GM12878 (cell line): ENCODE measurements around the gene MRPL28. TPM values are rescaled to one million over a fixed set of nuclear protein-coding genes. Genes with fewer than 3 reads are reported as not detected.

Source experiments
- ATAC-seq: fragments of 200-7000 bp; cut with Tn5 transposase; 3 replicates; pipeline ENCODE4 v1.9.1; 2020; ENCODE audit warnings: mild to moderate bottlenecking, moderate library complexity
- BruUV-seq: library from RNA; stranded (reverse); fragments of 400-500 nt; replicated peaks from 2 replicates; lab custom pipeline; 2021; lab: Mats Ljungman, UMichigan
- CTCF ChIA-PET: fragments of 300-600 bp; sonication (Branson Sonifier 250); formaldehyde crosslinking; extraction: SDS; loops from one replicate; lab custom pipeline; 2021; ENCODE audit warnings: inconsistent platforms; lab: Yijun Ruan, JAX
- POLR2A ChIA-PET: fragments of 350-600 bp; formaldehyde crosslinking; extraction: SDS; loops from one replicate; lab custom pipeline; 2021; ENCODE audit warnings: inconsistent platforms; lab: Charles Lee
- RAD21 ChIA-PET: fragments of 300-600 bp; sonication (Branson Sonifier 250); formaldehyde crosslinking; loops from one replicate; lab custom pipeline; 2023; ENCODE audit warnings: antibody characterized with exemption; ENCODE audit not compliant: unreplicated experiment; lab: Charles Lee
- SMC1A ChIA-PET: fragments of 300-600 bp; sonication (Branson Sonifier 250); formaldehyde crosslinking; loops from one replicate; lab custom pipeline; 2023; ENCODE audit not compliant: unreplicated experiment, uncharacterized antibody; lab: Charles Lee
- DNase-seq: peaks from one replicate; pipeline ENCODE4 v3.0.0-alpha.2; 2011; ENCODE audit warnings: low read depth, low spot score
- FAIRE-seq: peaks from 3 replicates; lab custom pipeline; 2011; peaks lifted over from hg19 to GRCh38; lab: Jason Lieb, UNC
- H2AFZ ChIP-seq: 2 replicates; pipeline ENCODE4 v1.6.0; 2011; ENCODE audit warnings: low read depth, low read length, control low read depth; ENCODE audit not compliant: control insufficient read depth
- H3K27ac ChIP-seq: 2 replicates; pipeline ENCODE4 v1.5.1; 2011; ENCODE audit warnings: control low read depth; ENCODE audit not compliant: control insufficient read depth, insufficient read depth
- H3K27me3 ChIP-seq, 2 experiments: replicated peaks in 1 of 2; 2 replicates each; pipeline versions ENCODE4 v1.6.0 to v1.6.1; 2011; ENCODE audit warnings: low read length in 1 of 2; ENCODE audit not compliant: control insufficient read depth in 2 of 2, insufficient read depth in 2 of 2
- H3K36me3 ChIP-seq, 2 experiments: 2 replicates each; pipeline ENCODE4 v1.5.1; 2011; ENCODE audit warnings: low read length in 1 of 2; ENCODE audit not compliant: control insufficient read depth in 2 of 2, insufficient read depth in 2 of 2
- H3K4me1 ChIP-seq: 2 replicates; pipeline ENCODE4 v1.6.1; 2011; ENCODE audit warnings: mild to moderate bottlenecking, low read length, moderate library complexity, mixed read lengths; ENCODE audit not compliant: control insufficient read depth, insufficient read depth
- H3K4me2 ChIP-seq: 2 replicates; pipeline ENCODE4 v1.6.0; 2011; ENCODE audit warnings: control low read depth; ENCODE audit not compliant: control insufficient read depth, insufficient read depth
- H3K4me3 ChIP-seq: fragments of 200-600 bp; sonication (generic); 2 replicates; pipeline ENCODE4 v1.5.1; 2016
- H3K79me2 ChIP-seq: 2 replicates; pipeline ENCODE4 v1.6.0; 2011; ENCODE audit warnings: low read length; ENCODE audit not compliant: control insufficient read depth, insufficient read depth
- H3K9ac ChIP-seq: 2 replicates; pipeline ENCODE4 v1.8.0; 2011; ENCODE audit warnings: low read length, control low read depth, mixed read lengths; ENCODE audit not compliant: control insufficient read depth, insufficient read depth
- H3K9me3 ChIP-seq: replicated peaks from 3 replicates; pipeline ENCODE4 v1.5.1; 2011; ENCODE audit warnings: mild to moderate bottlenecking, low read length; ENCODE audit not compliant: control insufficient read depth, insufficient read depth
- H4K20me1 ChIP-seq: 2 replicates; pipeline ENCODE4 v1.6.0; 2011; ENCODE audit not compliant: control insufficient read depth, insufficient read depth
- BACH1 ChIP-seq: fragments of 450-650 bp; IDR thresholded peaks from 2 replicates; pipeline ENCODE4 v1.6.1; 2017; ENCODE audit warnings: mild to moderate bottlenecking, borderline replicate concordance
- CHD2 ChIP-seq: IDR thresholded peaks from 2 replicates; pipeline ENCODE4 v1.6.1; 2011; ENCODE audit warnings: low read depth, low read length, improper control_type of control experiment, borderline replicate concordance
- E4F1 ChIP-seq: fragments of 450-650 bp; IDR thresholded peaks from 2 replicates; pipeline ENCODE4 v1.6.1; 2018; ENCODE audit warnings: borderline replicate concordance, mild to moderate bottlenecking; ENCODE audit not compliant: partially characterized antibody
- HDAC2 ChIP-seq: fragments of 200-600 bp; sonication (generic); IDR thresholded peaks from 2 replicates; pipeline ENCODE4 v1.6.1; 2017
- LARP7 ChIP-seq: fragments of 450-650 bp; IDR thresholded peaks from 2 replicates; pipeline ENCODE4 v1.6.1; 2017; ENCODE audit warnings: mild to moderate bottlenecking
- ZNF207 ChIP-seq: fragments of 450-650 bp; IDR thresholded peaks from 2 replicates; pipeline ENCODE4 v1.6.1; 2014; ENCODE audit warnings: antibody characterized with exemption, mild to moderate bottlenecking, borderline replicate concordance
- ZNF687 ChIP-seq: fragments of 450-650 bp; IDR thresholded peaks from 2 replicates; pipeline ENCODE4 v1.6.1; 2017; ENCODE audit warnings: mild to moderate bottlenecking, moderate library complexity
- ZZZ3 ChIP-seq: IDR thresholded peaks from 2 replicates; pipeline ENCODE4 v1.6.1; 2011; ENCODE audit warnings: low read depth; ENCODE audit not compliant: control insufficient read depth, insufficient read length
- WGBS: methylation state at CpG from one replicate; pipeline ENCODE4 v1.1.6; 2016; ENCODE audit warnings: low lambda C conversion rate; ENCODE audit not compliant: insufficient replicate concordance, insufficient coverage; ENCODE audit errors: missing lambda C conversion rate; 5-methylcytosine and 5-hydroxymethylcytosine counted together
- in situ Hi-C: fragments of 300-500 bp; cut with MboI; formaldehyde crosslinking; loops from 9 replicates; pipeline ENCODE4 v1.14.3; 2018; ENCODE audit warnings: mixed read lengths
- intact Hi-C: fragments of 100-400 bp; cut with micrococcal nuclease; formaldehyde crosslinking; loops from one replicate; pipeline ENCODE4 v1.14.2; 2022; ENCODE audit not compliant: unreplicated experiment
- polyA plus RNA-seq, 11 experiments: library from polyadenylated mRNA; depleted of rRNA in 4 of 11; unstranded in 6 of 11; stranded (reverse) in 5 of 11; fragments of >200 nt; fragmentation: Nextera tagmentation in 4 of 11; fragmentation: Illumina TruSeq in 1 of 11; extraction: Ambion mirVana in 4 of 11; extraction: Trizol in 1 of 11; gene quantifications; 1 replicate in 1 of 11; 2 replicates in 10 of 11; pipeline versions ENCODE4 v1.2.1 to v1.2.3, GENCODE V29; 2011 to 2016; ENCODE audit warnings: inconsistent platforms in 2 of 11, missing spikeins in 2 of 11, low read depth in 1 of 11
- total RNA-seq, 4 experiments: library from RNA; depleted of rRNA in 3 of 4; stranded (reverse); fragments of >200 nt in 3 of 4; fragmentation: Illumina TruSeq in 1 of 4; extraction: Trizol in 1 of 4; gene quantifications; 2 replicates each; pipeline versions ENCODE4 v1.2.1 to v1.2.3, GENCODE V29; 2013 to 2021

MRPL28 gene
- total and polyA plus RNA-seq, 10 of the 15 experiments (the other 5 are each of a cell fraction or from before 2014, with no cell fraction given) = 1.6 to 185 (median 110) TPM

DNA sequence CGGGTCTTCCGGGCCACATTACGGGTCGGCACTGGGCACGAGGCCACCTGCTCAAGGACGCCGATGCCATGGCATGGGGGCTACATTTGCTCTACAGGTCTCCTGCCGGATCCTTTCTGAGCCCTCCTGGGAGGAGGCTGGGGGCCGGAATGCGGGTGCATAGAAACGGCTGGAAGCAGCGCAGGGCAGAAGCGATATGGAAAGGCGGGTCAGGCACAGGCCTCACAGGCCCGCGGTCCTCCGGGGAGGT is 46.2 kb downstream of the MRPL28 start:
- Histone ChIP-seq H3K79me2 (peaks cover 19% of the 10 kb centered on the region), H3K4me1 (peaks cover 27% of the 10 kb centered on the region), H3K9ac (no peak overlapping the region), H3K4me2 (no peak overlapping the region), H3K27me3 (no peaks in the 10 kb centered on the region), H3K4me3 (no peak overlapping the region), H3K36me3 (peaks cover 3 to 4% of the 10 kb centered on the region in 2 experiments; a peak in 2 of 4 replicates), H3K9me3 (no peaks in the 10 kb centered on the region), H3K27ac (no peak overlapping the region), H4K20me1 (no peaks in the 10 kb centered on the region), H2AFZ (no peak overlapping the region)
- ChIA-PET RAD21 (no interaction called here), CTCF (no interaction called here), POLR2A (no interaction called here), SMC1A (interaction anchor here (1.2 to 2.5 kb wide), 2 partner anchors 26 to 96 kb away, joined by 3 to 9 read pairs; no protein-coding TSS in a partner anchor)
- intact Hi-C loops (no loop called here), in situ Hi-C loops (no loop called here)
- BruUV-seq = no TSS peak
- ATAC-seq = no peak
- 96% methylated on average over 17 of the region's 17 CpGs for WGBS
- no peak for FAIRE-seq
- TF ChIP-seq ZZZ3 (no peak), HDAC2 (no peak), E4F1 (no peak), ZNF207 (no peak), LARP7 (no peak), ZNF687 (no peak), CHD2 (no peak), BACH1 (no peak)
- no peak for DNase-seq
